ENCODE results near the gene SNRPD2. TPM values are rescaled to one million over a fixed set of nuclear protein-coding genes. Genes with fewer than 3 reads are reported as not detected.

The SNRPD2 gene
- total RNA-seq, 1 donor from 2014 or later = 507 TPM

DNA sequence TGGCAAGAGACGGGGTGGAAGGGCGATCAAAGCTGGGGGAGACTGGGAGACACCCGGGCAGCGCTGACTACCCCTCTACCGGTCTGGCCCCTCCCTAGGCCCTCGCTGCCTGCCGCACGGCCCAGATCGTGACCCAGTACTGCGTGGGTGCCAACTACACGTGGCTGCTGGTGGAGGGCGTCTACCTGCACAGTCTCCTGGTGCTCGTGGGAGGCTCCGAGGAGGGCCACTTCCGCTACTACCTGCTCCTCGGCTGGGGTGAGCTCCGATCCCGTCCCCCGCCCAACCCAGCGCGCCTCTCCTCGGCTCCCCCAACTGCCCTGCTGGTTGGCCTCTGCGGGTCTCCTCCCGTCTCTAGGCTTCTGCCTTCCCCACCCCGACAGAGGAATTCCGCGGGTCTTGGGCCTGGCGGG lies 14.9 kb downstream of the SNRPD2 start:
- Mint-ChIP-seq H3K9me3 (no peaks in the 10 kb centered on the region), H3K4me3 (peak overlapping the region; percentile 58), H3K27me3 (peaks cover 11% of the 10 kb centered on the region), H3K4me1 (peaks cover 18% of the 10 kb centered on the region), H3K36me3 (ENCODE audit: low read depth) (no peaks in the 10 kb centered on the region), H3K27ac (no peak overlapping the region)
- ATAC-seq (ENCODE audit: low read depth) (peak; percentile 15), DNase-seq (peak; percentile 26)
- no peak for TF ChIP-seq CTCF (IDR thresholded peaks at IDR 0.05)
- POLR2A ChIA-PET = interaction anchor here (0.6 to 3.1 kb wide), 12 partner anchors 11 to 569 kb away, joined by 3 to 26 read pairs (median 4); partner anchors contain the start of genes EML2, QPCTL and SNRPD2
- intact Hi-C loops (cut with micrococcal nuclease) = loop anchor here (1.0 to 2.0 kb wide), 2 partner anchors 8 to 16 kb away; partner anchors contain the start of gene QPCTL
- CTCF ChIA-PET = interaction anchor here (1.1 to 2.4 kb wide), 4 partner anchors 8 to 237 kb away, joined by 4 to 6 read pairs (median 6); partner anchors contain the start of gene QPCTL

GRCh38 chr19:45674946-45675345 lies 16.8 kb downstream of the SNRPD2 start:
- Mint-ChIP-seq H3K27ac (no peak overlapping the region), H3K27me3 (peaks cover 23% of the 10 kb centered on the region), H3K4me3 (no peak overlapping the region), H3K4me1 (peaks cover 25% of the 10 kb centered on the region), H3K9me3 (no peaks in the 10 kb centered on the region), H3K36me3 (ENCODE audit: low read depth) (no peaks in the 10 kb centered on the region)
- no peak for TF ChIP-seq CTCF (IDR thresholded peaks at IDR 0.05)
- ChIA-PET POLR2A (interaction anchor here (0.7 kb wide), 2 partner anchors 12 to 61 kb away, joined by 4 to 8 read pairs; no protein-coding TSS in a partner anchor), CTCF (no interaction called here)
- DNase-seq = no peak
- intact Hi-C loops (cut with micrococcal nuclease) = no loop called here
- no peak for ATAC-seq (ENCODE audit: low read depth)

- Mint-ChIP-seq H3K27ac (no peak overlapping the region), H3K4me1 (peaks cover 32% of the 10 kb centered on the region), H3K27me3 (peaks cover 27% of the 10 kb centered on the region), H3K4me3 (peak overlapping the region; percentile 52), H3K9me3 (no peaks in the 10 kb centered on the region), H3K36me3 (ENCODE audit: low read depth) (no peaks in the 10 kb centered on the region)
- no peak for TF ChIP-seq CTCF (IDR thresholded peaks at IDR 0.05)
- DNase-seq (peak; percentile 47), ATAC-seq (ENCODE audit: low read depth) (peak; percentile 61)
- ChIA-PET POLR2A (interaction anchor here (0.6 to 3.6 kb wide), 5 partner anchors 22 to 59 kb away, joined by 3 to 11 read pairs (median 4); partner anchors contain the start of genes QPCTL and SNRPD2), CTCF (no interaction called here)
- intact Hi-C loops (cut with micrococcal nuclease) = no loop called here
Observed at GRCh38 chr19:45670670-45671453, 20.9 kb downstream of the SNRPD2 start.

DNA sequence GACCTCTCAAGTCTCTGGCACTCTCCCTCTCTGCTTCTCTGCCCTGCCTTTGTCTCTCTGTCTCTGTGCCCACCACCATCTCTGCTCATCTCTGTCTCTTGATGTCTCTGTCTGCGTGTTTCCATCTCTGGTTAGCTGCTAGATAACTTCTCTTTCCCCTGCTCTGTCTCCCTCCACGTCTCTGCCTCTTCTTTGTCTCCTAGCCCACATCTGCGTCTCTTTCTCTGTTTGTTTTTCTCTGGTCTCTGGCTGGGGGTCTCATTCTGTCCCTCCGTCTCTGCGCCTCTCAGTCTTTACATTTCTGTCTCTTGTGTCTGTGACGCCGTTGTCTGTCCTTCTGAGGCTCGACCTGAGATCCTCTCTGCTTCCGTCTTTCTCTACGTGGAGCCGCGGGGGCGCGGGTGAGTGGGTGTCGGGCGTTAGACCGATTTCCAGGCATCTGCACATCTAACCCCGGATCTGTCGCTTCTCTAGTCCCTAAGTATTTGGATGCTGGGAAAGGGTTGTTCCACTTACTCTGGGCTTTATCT lies 23.3 kb downstream of the SNRPD2 start:
- ChIA-PET POLR2A (interaction anchor here (1.3 to 3.6 kb wide), 4 partner anchors 22 to 49 kb away, joined by 3 to 11 read pairs (median 7); partner anchors contain the start of genes QPCTL and SNRPD2), CTCF (interaction anchor here (1.0 kb wide), 2 partner anchors 9 to 26 kb away, joined by 5 read pairs; no protein-coding TSS in a partner anchor)
- Mint-ChIP-seq H3K27me3 (peaks cover 35% of the 10 kb centered on the region), H3K36me3 (ENCODE audit: low read depth) (no peaks in the 10 kb centered on the region), H3K4me1 (peaks cover 32% of the 10 kb centered on the region), H3K9me3 (no peaks in the 10 kb centered on the region), H3K4me3 (peak overlapping the region; percentile 72), H3K27ac (peak overlapping the region; percentile 31)
- intact Hi-C loops (cut with micrococcal nuclease) = no loop called here
- no peak for TF ChIP-seq CTCF (IDR thresholded peaks at IDR 0.05)
- DNase-seq (no peak), ATAC-seq (ENCODE audit: low read depth) (no peak)

All from activated B cell treated with CpG ODN at 0.5 μM for 24 hours (primary cell).